H1 (cell line): ENCODE data around the gene KIAA1671. TPM values are rescaled to one million over a fixed set of nuclear protein-coding genes. Genes with fewer than 3 reads are reported as not detected.

Source experiments
- CTCF ChIA-PET: fragments of 300-600 bp; sonication (Branson Sonifier 250); formaldehyde crosslinking; loops from one replicate; lab custom pipeline; 2021; ENCODE audit not compliant: partially characterized antibody; lab: Charles Lee
- POLR2A ChIA-PET: fragments of 300-600 bp; sonication (Branson Sonifier 250); formaldehyde crosslinking; loops from one replicate; lab custom pipeline; 2021; ENCODE audit warnings: inconsistent platforms; ENCODE audit not compliant: partially characterized antibody; lab: Charles Lee
- DNase-seq, 2 experiments: peaks; one replicate each; pipeline versions ENCODE4 v3.0.0 to v3.0.0-alpha.2; 2010 to 2022; ENCODE audit warnings: low spot score in 2 of 2, low read depth in 1 of 2, mixed read lengths in 1 of 2
- FAIRE-seq: peaks from 2 replicates; lab custom pipeline; 2011; peaks lifted over from hg19 to GRCh38; lab: Jason Lieb, UNC
- H2AFZ ChIP-seq: 2 replicates; pipeline ENCODE4 v1.8.1; 2012; ENCODE audit warnings: low read length, inconsistent platforms
- H2AK5ac ChIP-seq: 2 replicates; pipeline ENCODE4 v1.6.1; 2013; ENCODE audit warnings: low read depth, low read length
- H2BK120ac ChIP-seq: replicated peaks from 2 replicates; pipeline ENCODE3; 2013; ENCODE audit warnings: low read depth, low read length, inconsistent platforms
- H2BK12ac ChIP-seq: 2 replicates; pipeline ENCODE4 v1.6.1; 2013; ENCODE audit warnings: low read depth, low read length
- H2BK15ac ChIP-seq: 2 replicates; pipeline ENCODE4 v1.6.1; 2013; ENCODE audit warnings: low read length
- H2BK20ac ChIP-seq: 2 replicates; pipeline ENCODE4 v1.6.1; 2013; ENCODE audit warnings: low read length
- H2BK5ac ChIP-seq: 2 replicates; pipeline ENCODE4 v1.6.1; 2013; ENCODE audit warnings: low read depth, low read length
- H3K14ac ChIP-seq: 2 replicates; pipeline ENCODE4 v1.6.1; 2013; ENCODE audit warnings: inconsistent platforms; ENCODE audit not compliant: insufficient read length
- H3K18ac ChIP-seq: 2 replicates; pipeline ENCODE4 v1.6.1; 2013; ENCODE audit warnings: low read length; ENCODE audit errors: extremely low read depth
- H3K23ac ChIP-seq: 2 replicates; pipeline ENCODE4 v1.6.1; 2013; ENCODE audit warnings: inconsistent platforms; ENCODE audit not compliant: insufficient read length
- H3K23me2 ChIP-seq: 2 replicates; pipeline ENCODE4 v1.6.1; 2013; ENCODE audit warnings: low read depth, low read length
- H3K27ac ChIP-seq: 2 replicates; pipeline ENCODE4 v1.6.1; 2011; ENCODE audit warnings: low read depth, low read length, inconsistent platforms
- H3K27me3 ChIP-seq, 4 experiments: replicated peaks in 1 of 4; 1 replicate in 1 of 4; 2 replicates in 3 of 4; pipeline versions ENCODE4 v1.6.1 to v1.8.1; 2011 to 2013; ENCODE audit warnings: low read length in 3 of 4, mild to moderate bottlenecking in 3 of 4, inconsistent platforms in 2 of 4, mixed read lengths in 2 of 4, moderate library complexity in 1 of 4; ENCODE audit not compliant: control insufficient read depth in 3 of 4, insufficient read depth in 3 of 4; ENCODE audit errors: extremely low read depth in 1 of 4
- H3K36me3 ChIP-seq, 4 experiments: 2 replicates each; pipeline versions ENCODE4 v1.6.1 to v1.8.1; 2011 to 2013; ENCODE audit warnings: mild to moderate bottlenecking in 4 of 4, low read length in 3 of 4, moderate library complexity in 2 of 4, control low read depth in 1 of 4, inconsistent platforms in 1 of 4; ENCODE audit not compliant: insufficient read depth in 4 of 4, control insufficient read depth in 2 of 4
- H3K4ac ChIP-seq: replicated peaks from 2 replicates; pipeline ENCODE3; 2013; ENCODE audit warnings: low read length, low read depth, mixed read lengths, inconsistent platforms; ENCODE audit not compliant: insufficient read length
- H3K4me1 ChIP-seq, 4 experiments: replicated peaks in 1 of 4; 1 replicate in 1 of 4; 2 replicates in 3 of 4; pipeline versions ENCODE4 v1.6.1 to v1.8.1; 2011 to 2013; ENCODE audit warnings: low read length in 3 of 4, inconsistent platforms in 2 of 4, mixed read lengths in 1 of 4; ENCODE audit not compliant: insufficient read depth in 4 of 4, control insufficient read depth in 3 of 4
- H3K4me2 ChIP-seq, 2 experiments: 2 replicates each; pipeline versions ENCODE4 v1.6.1 to v1.8.1; 2011 to 2013; ENCODE audit warnings: low read depth in 2 of 2, low read length in 2 of 2, control low read depth in 1 of 2, inconsistent platforms in 1 of 2, mild to moderate bottlenecking in 1 of 2; ENCODE audit not compliant: insufficient read depth in 1 of 2
- H3K4me3 ChIP-seq, 4 experiments: fragments of 200-600, 300-600 bp in 1 of 4; sonication (generic), shearing (Covaris generic), sonication (Bioruptor Twin) in 1 of 4; 2 replicates each; pipeline versions ENCODE4 v1.5.1 to v1.8.1; 2011 to 2016; ENCODE audit warnings: low read length in 4 of 4, low read depth in 3 of 4, control low read depth in 2 of 4, inconsistent platforms in 2 of 4, mild to moderate bottlenecking in 2 of 4, mixed read lengths in 1 of 4, moderate library complexity in 1 of 4; ENCODE audit not compliant: insufficient read depth in 2 of 4; ENCODE audit errors: extremely low read depth in 1 of 4
- H3K56ac ChIP-seq: replicated peaks from 2 replicates; pipeline ENCODE3; 2013; ENCODE audit warnings: low read depth, mild to moderate bottlenecking, mixed read lengths, low read length, inconsistent platforms; ENCODE audit not compliant: insufficient read length
- H3K79me1 ChIP-seq: 2 replicates; pipeline ENCODE4 v1.6.1; 2013; ENCODE audit warnings: low read depth, low read length, control low read depth
- H3K79me2 ChIP-seq, 2 experiments: 2 replicates each; pipeline versions ENCODE4 v1.6.1 to v1.8.1; 2012 to 2013; ENCODE audit warnings: low read length in 2 of 2, mild to moderate bottlenecking in 2 of 2, inconsistent platforms in 1 of 2; ENCODE audit not compliant: insufficient read depth in 2 of 2, control insufficient read depth in 1 of 2
- H3K9ac ChIP-seq, 4 experiments: replicated peaks in 1 of 4; 1 replicate in 1 of 4; 2 replicates in 3 of 4; pipeline versions ENCODE4 v1.6.1 to v1.8.1; 2011 to 2013; ENCODE audit warnings: low read depth in 3 of 4, low read length in 3 of 4, control low read depth in 2 of 4, mild to moderate bottlenecking in 2 of 4, moderate library complexity in 2 of 4, inconsistent platforms in 1 of 4; ENCODE audit errors: extremely low read depth in 1 of 4
- H3K9me3 ChIP-seq, 2 experiments: 2 replicates each; pipeline versions ENCODE4 v1.6.1 to v1.8.1; 2012 to 2013; ENCODE audit warnings: mild to moderate bottlenecking in 2 of 2, moderate library complexity in 2 of 2, control low read depth in 1 of 2, inconsistent platforms in 1 of 2, low read depth in 1 of 2, low read length in 1 of 2, mixed read lengths in 1 of 2; ENCODE audit not compliant: insufficient read depth in 2 of 2
- H4K20me1 ChIP-seq, 2 experiments: replicated peaks in 1 of 2; 2 replicates each; pipeline versions ENCODE3 to v1.8.1; 2011 to 2013; ENCODE audit warnings: inconsistent platforms in 2 of 2, low read length in 2 of 2, mild to moderate bottlenecking in 1 of 2; ENCODE audit not compliant: insufficient read depth in 2 of 2, control insufficient read depth in 1 of 2
- H4K5ac ChIP-seq: 2 replicates; pipeline ENCODE4 v1.6.1; 2013; ENCODE audit warnings: low read length, low read depth, mixed read lengths, inconsistent platforms; ENCODE audit not compliant: insufficient read length
- H4K8ac ChIP-seq: 2 replicates; pipeline ENCODE4 v1.8.0; 2013; ENCODE audit warnings: mild to moderate bottlenecking, moderate library complexity, low read length, inconsistent platforms; ENCODE audit not compliant: insufficient read depth; ENCODE audit errors: extremely low read depth
- H4K91ac ChIP-seq: replicated peaks from 2 replicates; pipeline ENCODE3; 2013; ENCODE audit warnings: low read length, mixed read lengths, inconsistent platforms; ENCODE audit not compliant: insufficient read length
- ATF2 ChIP-seq: IDR thresholded peaks from 2 replicates; pipeline ENCODE4 v1.6.1; 2012; ENCODE audit warnings: low read length, inconsistent platforms
- ATF3 ChIP-seq: IDR thresholded peaks from 2 replicates; pipeline ENCODE4 v1.6.1; 2011; ENCODE audit warnings: low read depth, mild to moderate bottlenecking, low read length; ENCODE audit not compliant: insufficient read depth
- GTF2F1 ChIP-seq: IDR thresholded peaks from 2 replicates; pipeline ENCODE4 v1.6.1; 2012; ENCODE audit warnings: low read depth, low read length, improper control_type of control experiment, borderline replicate concordance
- JUND ChIP-seq: IDR thresholded peaks from 2 replicates; pipeline ENCODE4 v1.6.1; 2011; ENCODE audit warnings: mild to moderate bottlenecking, improper control_type of control experiment, low read length
- KDM1A ChIP-seq: fragments of 200-600, 300-600 bp; sonication (generic); IDR thresholded peaks from 2 replicates; pipeline ENCODE4 v1.7.1; 2016; ENCODE audit warnings: mild to moderate bottlenecking, low read length, borderline replicate concordance
- TAF1 ChIP-seq: IDR thresholded peaks from 2 replicates; pipeline ENCODE4 v1.6.1; 2011; ENCODE audit warnings: mild to moderate bottlenecking, low read depth, low read length
- TCF12 ChIP-seq: IDR thresholded peaks from 2 replicates; pipeline ENCODE4 v1.6.1; 2011; ENCODE audit warnings: low read depth, mild to moderate bottlenecking, low read length
- WGBS, 2 experiments: shearing (Covaris generic) in 1 of 2; methylation state at CpG; one replicate each; pipeline versions ENCODE4 v1.1.6 to v1.1.7; 2013 to 2015; ENCODE audit warnings: low lambda C conversion rate in 2 of 2, mixed read lengths in 2 of 2, inconsistent platforms in 1 of 2, low coverage in 1 of 2, missing lambda C conversion rate in 1 of 2; ENCODE audit not compliant: insufficient replicate concordance in 2 of 2, insufficient coverage in 1 of 2, insufficient read length in 1 of 2; ENCODE audit errors: extremely low coverage in 1 of 2, missing lambda C conversion rate in 1 of 2; 5-methylcytosine and 5-hydroxymethylcytosine counted together
- polyA plus RNA-seq, 7 experiments: library from polyadenylated mRNA; depleted of rRNA in 3 of 7; stranded (reverse) in 5 of 7; unstranded in 2 of 7; fragments of >200 nt in 5 of 7; fragments of 200-250 nt in 2 of 7; gene quantifications; 1 replicate in 5 of 7; 2 replicates in 1 of 7; 4 replicates in 1 of 7; pipeline versions ENCODE4 v1.2.1 to v1.2.3, GENCODE V29; 2011 to 2013; ENCODE audit warnings: missing spikeins in 2 of 7, mixed read lengths in 2 of 7
- total RNA-seq: library from RNA; stranded (reverse); fragmentation: NEBNext Ultra II Directional; extraction: Animal tissue kit (Norgen Biotek cat#: 25700); gene quantifications from 2 replicates; pipeline ENCODE4 v1.2.1, GENCODE V29; 2021
- TF ChIP-seq, protein P1 (sequence below): IDR thresholded peaks from 2 replicates; pipeline ENCODE4 v1.6.1; 2011; ENCODE audit warnings: low read length, improper control_type of control experiment

KIAA1671 gene
- total and polyA plus RNA-seq, 2 of the 8 experiments (the other 6 are each of a cell fraction or from before 2014, with no cell fraction given), result 6.4 to 23.9 TPM

DNA sequence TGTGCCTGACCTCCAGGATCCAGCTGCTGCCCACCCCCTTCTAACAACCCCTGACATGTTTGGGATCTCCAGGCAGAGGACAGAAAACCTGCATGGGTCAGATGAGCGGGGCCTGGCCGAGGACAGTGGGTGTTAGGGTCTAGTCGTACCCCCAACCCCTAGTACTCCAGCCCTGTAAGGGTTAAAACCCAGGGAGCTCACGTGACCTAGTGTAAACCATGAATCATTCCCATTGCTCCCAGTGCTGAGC lies 158.0 kb downstream of the KIAA1671 start:
- ChIA-PET CTCF (interaction anchor here (0.8 to 5.2 kb wide), 22 partner anchors 9 to 308 kb away, joined by 3 to 32 read pairs (median 6); no protein-coding TSS in a partner anchor), POLR2A (interaction anchor here (1.0 to 1.6 kb wide), 4 partner anchors 11 to 45 kb away, joined by 3 to 5 read pairs (median 4); no protein-coding TSS in a partner anchor)
- DNase-seq, result no peak

More for the DNA sequence above, 158.0 kb downstream of the KIAA1671 start:
- H4K91ac ChIP-seq, result no peak overlapping the region
- H4K20me1 ChIP-seq, result no peaks in the 10 kb centered on the region
- no peak overlapping the region for H3K18ac ChIP-seq
- no peak overlapping the region for H2AK5ac ChIP-seq
- no peak overlapping the region; the same call in 1 of the 2 replicates for H2BK5ac ChIP-seq
- no peaks in the 10 kb centered on the region; the same call in 1 of the 2 replicates for H3K79me1 ChIP-seq
- no peak overlapping the region for H3K4ac ChIP-seq
- peak overlapping the region; percentile 90; the same call in 1 of the 2 replicates for H2BK12ac ChIP-seq
- no peak overlapping the region for H4K8ac ChIP-seq
- H3K9ac ChIP-seq, result peak overlapping the region in 2 of 4 experiments; percentile 61 to 70; a peak in 3 of 7 replicates
- no peak overlapping the region for H3K14ac ChIP-seq
- no peak for TF ChIP-seq GTF2F1
- 0 out of 2 replicates have a peak, but pooled peaks have one; percentile 52 for TF ChIP-seq ATF3
- TF ChIP-seq KDM1A, result 0 out of 2 replicates have a peak, but pooled peaks have one; percentile 3
- TF ChIP-seq ATF2, result 0 out of 2 replicates have a peak, but pooled peaks have one; percentile 9
- no peak for TF ChIP-seq TCF12
- TF ChIP-seq TAF1, result peak; percentile 38; the same call in 1 of the 2 replicates
- TF ChIP-seq, protein P1, sequence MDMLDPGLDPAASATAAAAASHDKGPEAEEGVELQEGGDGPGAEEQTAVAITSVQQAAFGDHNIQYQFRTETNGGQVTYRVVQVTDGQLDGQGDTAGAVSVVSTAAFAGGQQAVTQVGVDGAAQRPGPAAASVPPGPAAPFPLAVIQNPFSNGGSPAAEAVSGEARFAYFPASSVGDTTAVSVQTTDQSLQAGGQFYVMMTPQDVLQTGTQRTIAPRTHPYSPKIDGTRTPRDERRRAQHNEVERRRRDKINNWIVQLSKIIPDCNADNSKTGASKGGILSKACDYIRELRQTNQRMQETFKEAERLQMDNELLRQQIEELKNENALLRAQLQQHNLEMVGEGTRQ, result peak; percentile 92
- peak; percentile 71; the same call in 1 of the 2 replicates for TF ChIP-seq JUND
- no peak overlapping the region for H2BK120ac ChIP-seq
- H3K56ac ChIP-seq, result no peak overlapping the region
- no peaks in the 10 kb centered on the region for H3K9me3 ChIP-seq
- H3K27ac ChIP-seq, result peak overlapping the region; percentile 73
- no peaks in the 10 kb centered on the region for H3K79me2 ChIP-seq
- H3K4me2 ChIP-seq, result peak overlapping the region; percentile 94 to 98
- H3K23me2 ChIP-seq, result peaks cover 7% of the 10 kb centered on the region
- no peaks in the 10 kb centered on the region; a peak in 1 of 8 replicates for H3K36me3 ChIP-seq
- H2AFZ ChIP-seq, result no peak overlapping the region
- H3K4me1 ChIP-seq, result peaks cover 0 to 19% (median 9%) of the 10 kb centered on the region in 4 experiments; a peak in 6 of 7 replicates
- FAIRE-seq, result peak; percentile 82
- H2BK15ac ChIP-seq, result no peak overlapping the region
- WGBS, 2 experiments, result 22% methylated on average over 4 of the region's 4 CpGs; no CpG with 5 or more reads in 1 of the 2 experiments
- peak overlapping the region; percentile 52 to 81 (median 66); a peak in 7 of 8 replicates for H3K4me3 ChIP-seq
- no peak overlapping the region for H2BK20ac ChIP-seq
- H3K23ac ChIP-seq, result no peak overlapping the region
- H3K27me3 ChIP-seq, result 0 out of 7 replicates have a peak, but pooled peaks cover 0 to 2% (median 0%) of the 10 kb centered on the region in 4 experiments
- no peak overlapping the region for H4K5ac ChIP-seq
